Upper lobe of left lung (tissue), 4 donors: ENCODE results near the gene EEF1AKMT3.

Experiments
- CTCF ChIP-seq, 6 experiments: fragments of 450-650 bp in 4 of 6; fragments of 200-600 bp in 2 of 6; sonication (generic) in 2 of 6; IDR thresholded peaks; one replicate each; pipeline ENCODE4 v1.5.1; 2016 to 2019; ENCODE audit warnings: antibody characterized with exemption in 6 of 6
- EP300 ChIP-seq, 4 donors: sonication (generic); formaldehyde crosslinking; IDR thresholded peaks; one replicate each; pipeline ENCODE4 v1.5.1; 2017; ENCODE audit warnings: antibody characterized with exemption in 4 of 4, control low read depth in 2 of 4

GRCh38 chr12:57777911-57778310 lies 5.5 kb downstream of the EEF1AKMT3 start:
- no peak for TF ChIP-seq EP300 (IDR thresholded peaks at IDR 0.05)
- no peak for TF ChIP-seq CTCF (IDR thresholded peaks at IDR 0.05)
